HCT116 (cell line): ENCODE measurements around the gene CHAD. TPM values are rescaled to one million over a fixed set of nuclear protein-coding genes. Genes with fewer than 3 reads are reported as not detected.

ENCODE experiments used
- ATAC-seq: fragments of 200-7000 bp; cut with Tn5 transposase; 2 replicates; pipeline ENCODE4 v1.9.1; 2020; ENCODE audit warnings: mild to moderate bottlenecking, moderate library complexity
- BruUV-seq: library from RNA; stranded (reverse); fragments of 400-500 nt; replicated peaks from 2 replicates; lab custom pipeline; 2021; lab: Mats Ljungman, UMichigan
- CTCF ChIA-PET: fragments of 300-600 bp; sonication (Branson Sonifier 250); formaldehyde crosslinking; loops from one replicate; lab custom pipeline; 2021; ENCODE audit warnings: antibody characterized with exemption; lab: Charles Lee
- POLR2A ChIA-PET: fragments of 300-600, 350-600 bp; sonication (Branson Sonifier 250); formaldehyde crosslinking; loops from one replicate; lab custom pipeline; 2021; ENCODE audit warnings: antibody characterized with exemption; lab: Charles Lee
- RAD21 ChIA-PET, 2 experiments: fragments of 300-600 bp; sonication (Branson Sonifier 250); formaldehyde crosslinking; loops; one replicate each; lab custom pipeline; 2023; ENCODE audit warnings: low total read pairs in 2 of 2; ENCODE audit not compliant: uncharacterized antibody in 2 of 2, unreplicated experiment in 2 of 2, low non-redundant PET in 1 of 2; lab: Charles Lee
- DNase-seq: peaks from one replicate; pipeline ENCODE4 v3.0.0-alpha.2; 2010; ENCODE audit warnings: low read depth, low spot score
- H2AFZ ChIP-seq: fragments of 200-600 bp; shearing (Covaris generic), sonication (generic); 2 replicates; pipeline ENCODE4 v1.6.1; 2017; ENCODE audit warnings: low read depth, mixed run types, mixed read lengths, antibody characterized with exemption, low read length; ENCODE audit not compliant: poor library complexity, severe bottlenecking
- H3K27ac ChIP-seq: 2 replicates; pipeline ENCODE4 v1.5.1; 2012; ENCODE audit warnings: low read depth, low read length
- H3K27me3 ChIP-seq: fragments of 200-600 bp; sonication (generic); 2 replicates; pipeline ENCODE4 v1.6.1; 2016; ENCODE audit warnings: mixed run types, low read length, mixed read lengths; ENCODE audit not compliant: insufficient read depth
- H3K36me3 ChIP-seq, 2 experiments: fragments of 200-500 bp in 1 of 2; fragments of 200-600 bp in 1 of 2; sonication (Bioruptor generic) in 1 of 2; sonication (generic) in 1 of 2; 2 replicates each; pipeline versions ENCODE4 v1.5.1 to v1.6.1; 2014 to 2016; ENCODE audit warnings: low read length in 2 of 2, inconsistent platforms in 1 of 2, mixed read lengths in 1 of 2, mixed run types in 1 of 2; ENCODE audit not compliant: insufficient read depth in 2 of 2, control insufficient read depth in 1 of 2
- H3K4me1 ChIP-seq, 2 experiments: fragments of 200-600 bp in 1 of 2; sonication (generic) in 1 of 2; 2 replicates each; pipeline versions ENCODE4 v1.5.1 to v1.6.1; 2012 to 2017; ENCODE audit warnings: low read length in 2 of 2, inconsistent platforms in 1 of 2, mild to moderate bottlenecking in 1 of 2, mixed read lengths in 1 of 2, mixed run types in 1 of 2, moderate library complexity in 1 of 2; ENCODE audit not compliant: insufficient read depth in 2 of 2, control insufficient read depth in 1 of 2
- H3K4me2 ChIP-seq: fragments of 200-600 bp; sonication (generic); 2 replicates; pipeline ENCODE4 v1.6.1; 2017; ENCODE audit warnings: mixed run types, low read length, mixed read lengths
- H3K4me3 ChIP-seq, 2 experiments: fragments of 200-600 bp in 1 of 2; sonication (generic) in 1 of 2; replicated peaks in 1 of 2; 2 replicates each; pipeline ENCODE4 v1.5.1; 2011 to 2016; ENCODE audit warnings: low read length in 2 of 2, control low read depth in 1 of 2, low read depth in 1 of 2, mild to moderate bottlenecking in 1 of 2, mixed read lengths in 1 of 2, mixed run types in 1 of 2
- H3K79me2 ChIP-seq: fragments of 200-600 bp; sonication (generic); 2 replicates; pipeline ENCODE4 v1.6.1; 2017; ENCODE audit warnings: mild to moderate bottlenecking, mixed run types, low read length, moderate library complexity, mixed read lengths; ENCODE audit not compliant: insufficient read depth
- H3K9ac ChIP-seq: fragments of 200-600 bp; sonication (generic); 2 replicates; pipeline ENCODE4 v1.6.1; 2016; ENCODE audit warnings: low read length, mixed read lengths
- H3K9me2 ChIP-seq: fragments of 200-600 bp; sonication (generic), shearing (Covaris generic); 2 replicates; pipeline ENCODE4 v1.6.1; 2017; ENCODE audit warnings: mixed run types, mild to moderate bottlenecking, moderate library complexity; ENCODE audit not compliant: insufficient read depth
- H3K9me3 ChIP-seq, 2 experiments: fragments of 200-500 bp in 1 of 2; fragments of 200-600 bp in 1 of 2; sonication (Bioruptor generic) in 1 of 2; sonication (generic) in 1 of 2; 2 replicates each; pipeline ENCODE4 v1.6.1; 2014 to 2017; ENCODE audit warnings: low read length in 2 of 2, mixed read lengths in 2 of 2, inconsistent platforms in 1 of 2, low read depth in 1 of 2, mild to moderate bottlenecking in 1 of 2, mixed run types in 1 of 2, moderate library complexity in 1 of 2; ENCODE audit not compliant: control insufficient read depth in 1 of 2, insufficient read depth in 1 of 2
- H4K20me1 ChIP-seq: fragments of 200-600 bp; sonication (generic), shearing (Covaris generic); 2 replicates; pipeline ENCODE4 v1.6.1; 2017; ENCODE audit warnings: mixed run types, mild to moderate bottlenecking, moderate library complexity; ENCODE audit not compliant: insufficient read depth
- MAX ChIP-seq: IDR thresholded peaks from 2 replicates; pipeline ENCODE4 v1.6.1; 2012
- REST ChIP-seq: IDR thresholded peaks from 2 replicates; pipeline ENCODE4 v1.6.1; 2012; ENCODE audit warnings: low read depth
- SIN3A ChIP-seq: IDR thresholded peaks from 2 replicates; pipeline ENCODE4 v1.6.1; 2012; ENCODE audit warnings: low read depth
- SRF ChIP-seq: IDR thresholded peaks from 2 replicates; pipeline ENCODE4 v1.6.1; 2012; ENCODE audit warnings: low read depth
- YY1 ChIP-seq: IDR thresholded peaks from 2 replicates; pipeline ENCODE4 v1.6.1; 2011; ENCODE audit warnings: low read length, low read depth, moderate library complexity, mild to moderate bottlenecking; ENCODE audit not compliant: insufficient replicate concordance; ENCODE audit errors: extremely low read depth
- ZFX ChIP-seq: fragments of 450-650 bp; IDR thresholded peaks from 2 replicates; pipeline ENCODE4 v1.6.1; 2017
- intact Hi-C: fragments of 100-400 bp; cut with micrococcal nuclease; formaldehyde crosslinking; loops from 2 replicates; pipeline ENCODE4 v1.10.0; 2022
- total RNA-seq: library from RNA; stranded (reverse); gene quantifications from one replicate; pipeline ENCODE4 v1.2.1, GENCODE V29; 2021; ENCODE audit not compliant: unreplicated experiment

CHAD gene
- total RNA-seq, 1 experiment from 2014 or later = not detected

GRCh38 chr17:50488880-50489279, 20.2 kb upstream of the CHAD start:
- no peak for ATAC-seq
- RAD21 ChIA-PET = no interaction called here
- intact Hi-C loops = no loop called here
- no peaks in the 10 kb centered on the region for H3K79me2 ChIP-seq
- no peak overlapping the region for H3K4me2 ChIP-seq
- no peaks in the 10 kb centered on the region for H4K20me1 ChIP-seq
- H3K27me3 ChIP-seq = no peaks in the 10 kb centered on the region
- no peak overlapping the region for H2AFZ ChIP-seq
- H3K4me1 ChIP-seq = peaks cover 3 to 17% of the 10 kb centered on the region in 2 experiments; a peak in 3 of 4 replicates
- DNase-seq = no peak
- TF ChIP-seq SRF (no peak), SIN3A (no peak), MAX (no peak), REST (no peak), ZFX (no peak), YY1 (no peak)
- TF ChIP-seq, all 23 proteins: peak for 0
- POLR2A ChIA-PET = no interaction called here
- Histone ChIP-seq H3K4me3 (no peak overlapping the region), H3K9me3 (no peaks in the 10 kb centered on the region), H3K9me2 (no peaks in the 10 kb centered on the region), H3K27ac (no peak overlapping the region), H3K9ac (no peak overlapping the region), H3K36me3 (peaks cover 11 to 21% of the 10 kb centered on the region in 2 experiments)
- BruUV-seq = no TSS peak
- CTCF ChIA-PET = interaction anchor here (1.0 kb wide), 1 partner anchor 364 kb away, joined by 3 read pairs; no protein-coding TSS in a partner anchor
